Measurements from ENCODE around the gene SLC29A2.
A peak's percentile ranks its signal among the peaks of the same experiment; 100 is the strongest.

SLC29A2 gene

DNA sequence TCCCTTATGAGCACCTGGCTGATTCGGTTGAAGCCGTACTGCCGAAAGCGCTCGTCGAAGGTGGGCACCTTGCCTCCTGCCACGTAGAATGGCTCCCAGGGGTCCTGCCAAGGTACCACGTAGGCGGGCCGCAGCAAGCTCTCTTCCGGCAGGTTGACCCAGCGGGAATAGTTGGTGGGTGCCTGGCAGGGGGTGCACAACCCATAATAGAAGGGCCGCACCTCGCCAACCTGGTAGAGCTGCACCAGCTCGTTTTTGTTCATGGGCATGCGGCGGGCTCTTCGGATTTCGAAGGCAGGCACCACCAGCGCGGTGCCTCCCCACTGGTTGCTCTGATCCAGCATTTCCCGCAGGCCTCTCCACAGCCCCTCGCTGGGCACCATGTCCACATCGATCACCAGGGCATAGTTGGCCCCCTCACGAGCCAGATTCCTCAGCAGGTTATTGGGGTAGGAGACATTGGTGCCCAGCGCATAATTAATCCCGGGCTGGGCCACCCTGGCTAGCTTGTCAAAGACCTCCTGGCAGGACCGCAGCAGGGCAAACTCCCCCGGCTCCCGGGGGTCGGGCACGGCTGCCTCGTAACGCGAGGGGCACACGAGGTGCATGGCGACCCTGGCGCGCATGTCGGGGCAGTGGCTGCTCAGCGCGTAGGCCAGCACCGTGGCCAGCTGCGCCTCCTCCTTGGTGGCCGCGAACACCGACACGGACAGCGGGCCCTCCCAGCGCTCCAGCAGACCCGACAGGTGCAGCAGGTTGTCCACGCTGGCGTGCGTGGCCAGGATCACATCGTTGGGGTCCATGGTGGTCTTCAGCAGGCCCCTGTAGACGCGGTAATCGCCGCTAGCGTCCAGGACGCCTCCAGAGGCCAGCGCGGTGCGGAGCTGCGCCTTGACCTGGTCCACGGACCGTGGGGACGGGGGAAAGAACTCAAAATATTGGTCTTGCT, 24.8 kb downstream of the SLC29A2 start:
- DNase-seq: no peak

DNA sequence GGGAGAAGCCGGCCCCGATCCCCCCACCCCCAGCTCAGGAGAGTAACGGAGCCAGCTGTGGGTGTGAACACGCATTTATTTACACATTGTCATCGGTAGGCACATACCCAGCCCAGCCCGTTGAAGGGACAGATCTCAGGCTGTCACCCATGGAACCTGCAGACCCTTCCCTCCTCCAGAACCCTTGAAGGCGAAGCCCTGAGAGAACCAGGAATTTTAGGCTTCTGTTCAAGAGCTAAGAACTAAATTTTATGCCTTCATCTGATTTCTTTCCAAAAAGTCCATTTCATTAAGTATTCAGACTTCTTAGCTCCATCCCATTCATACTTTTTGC, 26.3 kb downstream of the SLC29A2 start:
- DNase-seq: no peak

DNA sequence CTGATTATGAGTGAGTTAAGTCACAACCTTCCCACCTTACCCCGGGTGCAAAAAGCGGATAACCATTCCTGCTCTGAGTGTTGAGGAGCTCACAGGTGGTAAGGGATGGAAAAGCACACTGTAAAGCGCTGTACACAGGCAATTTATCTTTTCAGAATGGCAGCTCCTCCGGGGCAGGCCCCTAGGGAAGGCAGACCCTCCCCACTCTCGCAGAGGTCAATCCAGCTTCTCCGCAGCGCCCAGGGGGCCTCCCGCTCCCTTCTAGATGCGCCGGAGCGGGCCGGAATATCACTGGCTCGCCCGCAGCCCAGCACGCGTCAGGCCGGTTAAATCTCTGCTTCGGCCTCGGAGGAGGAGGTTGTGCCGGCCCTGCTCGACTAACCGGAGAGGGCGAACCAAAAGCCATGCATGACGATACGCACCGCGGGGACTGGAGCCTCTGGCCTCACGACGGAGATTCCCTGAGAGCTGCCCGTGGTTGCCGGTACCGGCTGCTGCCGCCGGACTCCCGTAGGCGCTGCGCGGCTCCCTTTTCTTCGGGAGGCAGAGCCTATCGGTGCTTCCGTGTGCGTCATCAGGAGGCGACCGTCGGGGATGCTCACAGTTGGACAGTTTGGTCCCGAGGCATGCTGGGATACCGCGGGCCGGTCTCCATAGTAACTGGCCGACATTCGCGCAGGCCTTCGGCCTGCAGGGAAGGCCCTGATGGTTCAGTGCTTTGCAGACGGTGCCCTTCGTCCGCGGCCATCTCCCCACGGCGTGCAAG, 26.8 kb downstream of the SLC29A2 start, which contains the start of gene BRMS1:
BRMS1 (minus strand) TSS at position 555 of the 766 bp plus-strand sequence. CDS start 2,870 bp downstream, outside the sequence.
- peak; percentile 97 for DNase-seq

DNA sequence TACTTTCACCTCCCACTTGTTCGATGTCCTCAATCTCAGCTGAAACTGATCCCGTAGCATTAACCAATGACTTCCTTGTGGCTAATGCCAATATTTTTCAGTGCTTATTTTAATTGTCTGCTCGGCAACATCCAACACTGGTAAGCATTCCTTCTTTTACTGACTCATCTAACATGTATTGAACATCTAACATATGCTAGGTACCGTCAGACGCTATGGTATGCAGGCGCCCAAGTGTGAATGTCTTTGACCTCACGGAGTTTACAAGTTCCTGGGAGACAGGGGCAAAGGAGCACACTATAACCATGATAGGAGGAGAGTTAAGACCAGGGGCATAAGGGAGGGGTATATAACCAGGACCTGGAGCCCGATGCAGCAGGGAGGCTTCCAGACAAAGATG, 28.4 kb downstream of the SLC29A2 start:
- no peak for DNase-seq

DNA sequence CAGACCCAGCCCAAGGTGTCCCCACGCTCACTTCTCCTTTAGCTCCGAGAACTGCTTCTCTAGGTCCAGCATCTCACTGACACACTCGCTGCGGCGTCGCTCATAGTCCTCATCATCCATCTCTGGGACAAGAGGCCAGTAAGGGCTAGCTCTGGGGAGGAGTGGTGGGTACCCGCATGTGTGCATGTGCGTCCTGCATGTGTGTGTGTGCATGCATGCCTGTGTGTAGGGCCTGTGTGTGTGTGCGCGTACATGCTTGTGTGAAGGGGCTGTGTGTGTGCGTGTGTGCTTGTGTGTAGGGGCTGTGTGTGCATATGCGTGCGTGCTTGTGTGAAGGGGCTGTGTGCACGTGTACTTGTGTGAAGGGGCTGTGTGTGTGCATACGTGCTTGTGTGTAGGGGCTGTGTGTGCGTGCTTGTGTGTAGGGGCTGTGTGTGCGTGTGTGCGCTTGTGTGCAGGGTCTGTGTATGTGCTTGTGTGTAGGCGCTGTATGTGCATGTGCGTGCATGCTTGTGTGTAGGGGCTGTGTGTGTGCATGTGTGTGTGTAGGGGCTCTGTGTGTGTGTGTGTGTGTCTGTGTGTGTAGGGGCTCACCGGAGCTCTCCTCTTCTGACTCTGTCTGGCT, 29.9 kb downstream of the SLC29A2 start:
- DNase-seq: no peak

DNA sequence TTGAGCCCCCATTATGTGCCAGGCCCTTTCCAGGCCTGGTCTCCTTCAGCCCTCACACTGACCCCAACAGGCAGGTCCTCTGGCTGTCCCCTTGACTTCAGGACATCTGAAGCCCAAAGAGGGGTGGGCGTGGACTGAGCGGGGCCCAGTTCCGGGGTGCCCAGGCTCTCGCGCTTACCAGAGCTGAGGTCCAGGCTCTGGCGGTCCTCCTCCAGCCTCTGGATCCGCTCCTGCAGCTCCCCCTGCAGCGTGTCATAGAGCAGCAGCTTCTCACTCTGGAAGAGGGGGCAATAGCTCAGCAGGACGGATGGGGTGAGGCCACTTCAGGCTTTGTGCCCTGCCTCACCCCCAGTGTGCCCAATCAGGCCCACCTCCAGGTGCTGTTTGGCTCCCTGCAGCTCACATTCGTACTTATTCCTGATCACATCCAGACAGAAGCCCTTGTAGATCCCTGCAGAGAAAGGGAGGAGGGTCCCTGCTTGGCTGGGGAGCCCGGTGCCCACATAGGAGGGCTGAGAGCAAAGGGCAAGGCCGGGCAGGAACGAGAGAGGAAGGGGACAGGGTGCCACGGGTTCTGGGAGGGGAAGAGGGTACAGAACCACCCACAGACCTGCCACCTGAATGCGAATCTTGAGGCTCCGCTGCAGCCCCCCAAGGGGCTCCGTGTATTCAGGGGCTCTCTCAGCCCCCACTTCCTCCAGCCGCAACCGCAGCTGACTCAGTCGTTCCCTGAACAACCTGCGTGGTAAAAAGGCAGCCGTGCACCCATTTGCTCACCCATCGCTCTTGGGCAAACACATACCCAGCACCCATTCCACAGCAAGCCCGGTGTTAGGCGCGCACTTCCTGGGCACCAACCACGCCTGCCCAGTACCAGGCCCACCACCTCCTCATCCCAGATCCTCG, 30.7 kb downstream of the SLC29A2 start:
- DNase-seq: no peak

DNA sequence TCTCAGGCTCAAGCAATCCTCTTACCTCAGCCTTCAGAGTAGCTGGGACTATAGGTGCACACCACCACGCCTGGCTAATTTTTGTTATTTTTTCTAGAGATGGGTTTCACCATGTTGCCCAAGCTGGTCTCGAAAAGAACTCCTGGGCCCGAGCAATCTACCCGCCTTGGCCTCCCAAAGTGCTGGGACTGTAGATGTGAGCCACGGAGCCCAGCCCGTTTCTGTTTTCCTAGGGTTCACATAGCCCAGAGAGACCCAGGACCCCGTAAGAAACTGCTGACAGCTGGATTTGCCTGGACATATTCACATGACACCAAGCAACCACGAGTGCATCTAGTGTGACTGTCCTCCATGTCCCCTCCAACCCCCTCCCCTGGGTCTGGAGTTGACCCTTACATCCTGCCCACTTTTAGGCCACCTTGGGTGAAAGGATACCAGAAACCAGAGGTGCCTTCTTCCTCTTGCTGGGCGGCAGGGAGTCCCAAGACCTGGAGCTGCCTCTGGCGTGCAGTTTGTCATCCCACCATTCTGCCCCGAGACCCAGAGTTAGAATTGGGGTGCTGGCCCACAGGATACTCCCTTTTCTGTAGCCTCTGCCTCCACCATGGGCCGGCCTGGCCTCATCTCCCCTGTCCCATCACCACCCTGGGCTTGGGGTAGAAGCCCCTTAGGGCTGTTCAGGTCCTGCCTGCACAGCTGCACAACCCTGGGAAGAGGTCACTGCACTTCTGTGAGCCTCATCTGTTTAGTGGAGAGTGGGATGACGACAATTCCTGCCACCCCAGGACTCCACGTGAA, 31.7 kb downstream of the SLC29A2 start:
- no peak for DNase-seq

DNA sequence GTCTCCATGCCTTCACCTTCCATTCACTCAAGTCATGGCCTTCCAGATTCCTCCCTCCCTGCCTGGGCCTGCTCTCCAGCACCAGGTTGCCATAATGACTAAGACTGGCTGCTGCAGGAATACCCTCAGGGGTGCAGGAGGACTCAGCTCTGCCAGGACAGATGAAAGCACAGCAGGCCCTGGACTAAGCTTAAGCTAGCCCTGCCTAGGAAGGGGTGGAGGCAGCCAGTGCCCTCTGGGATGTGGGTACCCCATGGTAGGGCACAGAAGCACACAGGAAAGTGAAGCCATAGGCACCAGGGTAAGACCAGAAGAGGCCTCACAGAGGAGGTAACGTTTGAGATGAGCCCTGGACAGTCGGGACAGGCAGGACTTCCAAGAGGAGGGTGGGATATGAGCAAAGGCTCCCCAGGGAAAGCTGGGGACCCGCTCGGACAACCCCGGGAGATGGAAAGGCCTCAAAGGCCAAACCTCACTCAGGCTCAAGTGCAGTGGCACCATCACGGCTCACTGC, 32.3 kb downstream of the SLC29A2 start:
- no peak for DNase-seq

DNA sequence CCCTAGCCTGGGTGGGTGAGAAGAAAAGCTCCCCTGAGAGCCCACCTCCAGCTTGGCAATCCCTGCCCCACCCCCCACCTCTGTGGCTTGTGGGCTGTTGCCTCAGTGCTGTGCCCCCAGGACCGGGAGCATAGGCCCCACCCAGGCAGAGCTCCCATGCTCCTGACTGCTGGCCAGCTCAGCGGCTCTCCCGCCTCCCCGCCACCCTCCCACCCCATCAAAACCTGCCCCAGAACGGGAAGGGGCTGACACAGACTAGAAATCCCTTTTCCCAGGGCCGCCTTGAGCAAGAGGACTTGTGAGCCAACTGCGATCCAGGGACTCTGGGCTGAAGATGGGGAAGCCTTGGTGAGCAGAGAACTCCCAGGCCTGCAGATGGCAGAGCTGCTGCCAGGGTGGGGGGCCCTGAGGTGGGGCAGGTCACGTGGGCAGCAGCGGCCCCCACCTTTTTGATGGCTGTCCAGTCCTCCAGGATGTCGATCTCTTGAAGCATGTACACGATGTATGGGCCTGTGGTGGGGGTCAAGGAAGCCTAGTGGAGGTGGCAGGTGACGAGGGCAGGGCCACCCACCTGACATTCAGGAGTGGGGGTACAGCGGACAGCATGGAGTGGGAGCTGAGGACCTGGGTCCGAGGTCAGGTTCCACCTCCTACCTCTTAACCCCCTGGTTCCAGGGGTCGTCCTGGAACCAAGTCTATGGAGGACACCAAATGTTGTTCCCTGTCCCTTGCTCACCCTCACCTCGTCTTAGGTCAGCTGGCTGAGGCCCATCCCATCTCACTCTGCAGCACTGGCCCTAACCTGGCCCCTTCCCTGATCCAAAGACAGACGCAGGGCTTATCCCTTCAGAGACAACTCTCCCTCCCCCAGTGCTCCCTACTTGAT, 33.0 kb downstream of the SLC29A2 start:
- no peak for DNase-seq

DNA sequence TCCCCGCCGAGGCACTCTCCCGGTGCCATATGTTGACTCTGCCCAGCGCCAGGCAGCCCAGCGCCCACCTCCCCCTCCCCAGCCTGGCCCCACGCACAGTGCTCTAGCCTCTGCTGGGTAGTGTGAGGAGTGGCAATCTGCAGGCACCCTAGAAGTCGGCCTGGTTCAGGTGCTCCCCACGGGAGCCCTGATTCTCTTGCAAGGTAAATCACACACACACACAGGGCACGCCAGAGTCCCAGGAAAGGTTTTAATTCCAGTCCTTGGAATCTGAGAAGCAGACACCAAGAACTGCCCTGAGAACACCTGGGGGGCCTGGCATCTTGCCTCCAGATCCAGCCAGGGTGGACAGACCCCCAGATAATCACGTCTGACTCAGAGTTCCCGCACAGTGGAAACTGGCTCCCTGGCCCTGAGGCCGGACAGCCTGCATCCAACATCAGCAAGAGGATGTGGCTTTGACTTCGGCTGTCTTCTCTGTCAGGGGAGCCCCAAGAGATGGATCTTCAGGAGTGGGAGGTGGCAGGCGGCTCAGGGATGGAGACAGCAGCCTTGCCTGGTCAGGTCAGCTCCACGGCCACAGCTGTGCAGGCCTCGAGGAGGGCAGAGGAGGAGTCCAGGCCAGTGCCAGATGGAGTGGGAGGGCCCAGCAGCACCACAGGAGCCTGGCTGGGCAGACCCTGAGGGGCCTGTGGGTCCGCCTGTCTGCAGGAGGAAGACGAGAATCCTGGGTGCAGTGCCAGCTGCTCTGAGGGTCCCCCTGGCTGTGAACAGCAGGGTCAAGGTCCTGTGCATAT, 34.3 kb downstream of the SLC29A2 start:
- DNase-seq: no peak

DNA sequence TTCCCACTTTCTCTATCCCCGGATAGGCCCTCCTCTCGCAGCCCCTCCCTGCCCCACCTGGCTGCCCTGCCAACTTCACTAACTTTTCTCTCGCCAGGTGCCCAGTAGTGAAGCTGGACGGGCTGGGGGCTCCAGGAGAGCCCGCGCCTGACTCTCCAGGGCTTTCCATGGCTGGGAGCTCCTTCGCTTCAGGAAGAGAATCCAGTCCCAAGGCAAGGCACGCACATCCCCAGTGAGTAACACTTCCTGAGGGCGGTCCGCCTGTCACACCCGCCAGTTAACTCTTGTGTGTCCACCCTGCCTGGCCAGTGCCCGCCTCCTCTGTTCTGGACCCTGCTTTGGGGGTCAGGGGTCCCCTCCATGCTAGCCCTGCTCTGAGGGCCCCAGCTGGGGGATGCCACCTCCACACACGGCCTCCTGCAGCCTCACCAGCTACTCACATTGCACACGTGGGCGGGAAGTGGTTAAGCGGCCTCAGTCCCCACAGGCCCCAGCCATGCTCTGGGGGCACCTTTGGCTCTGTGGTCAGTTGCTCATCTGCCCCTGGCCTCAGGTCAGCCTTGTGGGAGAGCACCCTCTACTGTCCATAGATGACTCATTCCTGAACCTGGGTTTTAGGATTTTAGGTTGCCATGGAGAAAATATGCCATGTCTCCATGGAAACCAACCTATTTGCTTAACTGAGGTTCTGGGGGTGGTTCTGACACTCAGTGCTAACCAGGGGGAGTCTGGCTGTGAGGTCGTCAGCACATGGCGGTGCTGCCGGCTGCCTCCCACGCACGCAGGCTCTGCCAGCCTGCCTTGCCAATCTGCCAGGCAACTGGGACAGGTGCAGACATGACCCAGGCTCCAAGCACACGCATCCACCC, 35.1 kb downstream of the SLC29A2 start, which contains the start of gene RIN1:
RIN1 (minus strand) TSS at position 201 of the 869 bp plus-strand sequence; CDS start at position 169, 32 bp downstream.
- peak; percentile 64 for DNase-seq

DNA sequence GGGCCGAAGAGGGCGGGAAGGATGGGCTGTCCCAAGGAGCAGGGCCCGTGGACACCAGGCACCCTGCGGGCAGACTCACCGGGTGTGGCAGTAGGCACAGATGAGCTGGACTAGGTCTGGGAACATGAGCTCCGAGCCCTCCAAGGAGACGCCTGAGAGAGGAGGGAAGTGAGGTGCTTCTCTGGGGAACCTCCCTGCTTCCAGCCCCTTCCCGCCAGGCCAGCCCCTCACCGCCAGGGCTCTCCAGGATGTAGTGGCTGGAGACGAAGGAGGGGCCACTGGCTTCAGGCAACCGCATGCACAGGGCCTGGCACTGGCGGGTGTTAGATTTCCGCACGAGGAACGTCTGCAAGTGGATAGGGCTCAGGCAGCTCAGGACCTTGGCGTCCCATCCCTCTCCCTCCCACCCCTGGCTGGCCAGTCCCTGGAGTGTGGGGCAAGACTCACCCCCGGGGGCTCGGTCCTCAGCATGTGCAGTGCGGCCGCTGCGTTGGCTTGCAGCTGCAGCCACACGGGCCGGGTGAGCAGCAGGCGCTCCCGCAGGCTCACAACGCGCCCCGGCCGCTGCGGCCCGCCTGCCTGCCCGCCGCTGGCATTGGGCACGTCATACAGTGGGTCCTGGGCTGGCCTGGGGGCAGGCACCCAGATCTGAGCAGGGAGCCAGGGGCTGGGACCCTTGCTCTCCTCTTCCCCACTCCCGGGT, 35.9 kb downstream of the SLC29A2 start:
- no peak for DNase-seq

DNA sequence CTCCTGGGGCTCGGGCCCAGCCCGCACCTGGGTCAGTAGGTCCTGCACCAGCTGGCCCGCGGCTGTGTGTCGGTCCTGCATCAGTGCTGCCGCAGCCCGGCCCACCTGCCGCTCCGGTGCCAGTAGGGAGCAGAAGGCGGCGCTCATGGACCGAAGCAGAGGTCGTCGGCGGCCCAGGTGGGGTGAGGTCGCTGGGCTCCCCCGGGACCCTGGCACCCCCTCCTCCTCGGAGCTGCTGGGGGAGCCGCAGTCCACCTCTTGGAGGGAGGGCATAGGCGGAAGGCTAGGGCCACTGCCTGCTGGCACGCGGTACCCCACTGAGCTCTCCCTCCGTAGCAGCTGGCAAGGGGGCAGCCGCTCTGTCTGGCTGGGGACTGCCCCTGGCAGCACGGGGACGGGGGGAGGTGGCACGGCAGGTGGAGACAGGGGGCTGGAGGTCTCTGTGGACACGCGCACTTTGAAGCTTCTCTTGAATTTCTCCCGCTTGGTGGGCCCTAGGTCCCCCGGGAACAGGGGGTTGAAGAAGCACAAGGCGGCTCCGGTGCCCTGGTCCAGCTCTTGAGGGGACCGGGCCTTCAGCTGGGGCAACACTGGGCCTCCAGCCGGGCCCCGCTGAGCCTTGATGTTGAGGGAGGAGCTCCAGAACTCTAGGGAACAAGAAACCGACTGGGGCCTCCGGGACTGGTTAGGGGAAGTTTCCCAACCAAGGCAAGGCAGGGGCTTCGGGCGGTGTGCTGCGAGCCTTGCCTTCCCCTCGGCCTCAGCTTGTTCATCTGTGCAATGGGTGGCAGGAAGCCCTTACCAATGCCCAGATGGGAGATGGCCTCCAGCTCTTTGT, 36.7 kb downstream of the SLC29A2 start:
- no peak for DNase-seq

DNA sequence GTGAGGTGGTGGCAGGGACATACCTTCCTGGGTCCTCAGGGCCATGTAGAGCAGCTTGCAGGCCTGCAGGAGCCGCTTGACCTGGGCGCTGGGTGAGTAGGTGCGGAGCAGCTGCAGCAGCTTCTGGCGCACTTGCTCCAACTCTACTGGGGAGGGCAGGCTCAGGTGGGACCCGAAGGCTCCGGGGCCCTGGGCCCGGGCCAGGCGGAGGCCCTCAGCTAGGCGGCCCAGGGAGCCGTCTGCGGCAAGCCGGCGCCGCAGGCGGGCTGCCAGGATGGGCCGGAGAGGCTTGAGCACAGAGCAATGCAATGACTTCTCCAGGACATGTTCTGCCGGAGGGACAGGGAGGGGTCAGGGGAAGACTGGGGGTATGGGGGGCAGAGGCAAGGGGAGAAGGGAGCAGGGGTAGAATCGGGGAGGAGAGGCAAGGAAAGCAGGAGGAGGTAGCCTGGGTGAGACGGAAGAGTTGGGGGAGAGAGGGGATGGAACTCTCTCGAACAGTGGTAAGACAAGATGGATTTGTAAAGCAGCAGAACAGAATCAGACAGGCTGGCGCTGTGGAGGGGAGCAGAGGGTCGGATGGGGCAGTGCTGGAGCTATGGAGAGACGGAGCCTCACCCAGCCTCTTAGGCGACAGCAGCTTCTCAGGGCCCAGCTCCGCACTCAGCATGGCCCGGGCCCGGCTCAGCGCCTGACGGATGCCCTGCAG, 37.5 kb downstream of the SLC29A2 start:
- DNase-seq: no peak

DNA sequence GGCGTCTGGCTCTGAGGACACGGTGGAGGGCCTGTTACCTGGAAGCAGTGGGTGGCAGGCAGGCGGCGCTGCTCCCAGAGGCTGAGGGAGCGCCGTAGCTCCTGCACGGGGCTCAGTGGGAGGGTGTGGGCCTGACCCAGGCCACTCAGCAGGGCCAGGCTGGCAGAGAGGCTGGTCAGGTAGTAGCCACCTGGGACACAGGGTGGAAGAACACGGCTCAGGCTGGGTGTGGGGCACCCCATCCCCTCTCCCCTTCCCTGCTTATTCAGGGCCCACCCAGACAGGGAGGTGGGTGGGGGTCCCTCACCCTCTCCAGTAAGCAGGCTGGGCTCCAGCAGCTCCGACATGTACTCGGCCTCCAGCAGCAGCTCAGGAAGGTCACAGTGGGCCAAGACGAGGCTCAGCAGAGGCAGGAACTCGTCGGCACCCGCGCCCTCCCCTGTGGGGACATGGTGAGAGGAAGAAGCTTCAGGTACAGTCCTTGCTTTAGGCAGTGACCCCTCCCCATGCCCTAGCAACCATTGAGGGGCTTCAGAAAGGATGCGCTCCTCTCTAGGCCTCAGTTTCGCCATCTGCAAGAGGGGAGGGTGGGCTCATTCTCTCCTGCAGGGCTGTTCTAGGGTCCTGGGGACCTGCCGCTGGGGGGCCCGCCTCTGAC, 38.2 kb downstream of the SLC29A2 start:
- no peak for DNase-seq
